Measurements from ENCODE around the gene GAPVD1.
A peak's percentile ranks its signal among the peaks of the same experiment; 100 is the strongest.
"Not testable (repeated sequence)": the region's sequence is repeated elsewhere in the genome, so short reads cannot be mapped to it uniquely, and the experiment has no call there.

Gene GAPVD1

GRCh38 chr9:125261501-125262293, at the start of gene GAPVD1:
Gene GAPVD1 (plus strand): TSS chr9:125261826. CDS start chr9:125298922, 37,096 bp downstream.
- peaks cover 4% of the 10 kb centered on the region; the same call in 1 of the 2 replicates for H3K36me3 ChIP-seq (ENCODE audit: control insufficient read depth, insufficient read depth, low read length)
- no peaks in the 10 kb centered on the region for H3K27me3 ChIP-seq (ENCODE audit: control insufficient read depth, insufficient read depth, low read length)
- H3K27ac ChIP-seq (ENCODE audit: low read depth, low read length) = peak within 1 kb of the TSS; percentile 55; the same call in 1 of the 2 replicates
- H3K4me3 ChIP-seq (ENCODE audit: low read depth, low read length) = peak within 1 kb of the TSS; percentile 99
- no peaks in the 10 kb centered on the region for H3K9me3 ChIP-seq (ENCODE audit: control insufficient read depth, insufficient read depth, low read depth, low read length)
- no peaks in the 10 kb centered on the region; the same call in 1 of the 2 replicates for H3K4me1 ChIP-seq (ENCODE audit: control insufficient read depth, insufficient read depth, low read length)
- H3K9ac ChIP-seq (ENCODE audit: low read length) = peak within 1 kb of the TSS; percentile 87

GRCh38 chr9:125214186-125214585, 47.4 kb upstream of the GAPVD1 start:
- Histone ChIP-seq H3K9me3 (ENCODE audit: control insufficient read depth, insufficient read depth, low read depth, low read length) (no peaks in the 10 kb centered on the region), H3K36me3 (ENCODE audit: control insufficient read depth, insufficient read depth, low read length) (peaks cover 30% of the 10 kb centered on the region), H3K4me1 (ENCODE audit: control insufficient read depth, insufficient read depth, low read length) (no peaks in the 10 kb centered on the region), H3K27ac (ENCODE audit: low read depth, low read length) (no peak overlapping the region), H3K9ac (ENCODE audit: low read length) (no peak overlapping the region), H3K27me3 (ENCODE audit: control insufficient read depth, insufficient read depth, low read length) (no peaks in the 10 kb centered on the region), H3K4me3 (ENCODE audit: low read depth, low read length) (no peak overlapping the region)

GRCh38 chr9:125218621-125219020, 43.0 kb upstream of the GAPVD1 start:
- Histone ChIP-seq H3K36me3 (ENCODE audit: control insufficient read depth, insufficient read depth, low read length) (peaks cover 19% of the 10 kb centered on the region), H3K4me3 (ENCODE audit: low read depth, low read length) (no peak overlapping the region), H3K27me3 (ENCODE audit: control insufficient read depth, insufficient read depth, low read length) (no peaks in the 10 kb centered on the region), H3K9ac (ENCODE audit: low read length) (no peak overlapping the region), H3K27ac (ENCODE audit: low read depth, low read length) (no peak overlapping the region), H3K9me3 (ENCODE audit: control insufficient read depth, insufficient read depth, low read depth, low read length) (no peaks in the 10 kb centered on the region), H3K4me1 (ENCODE audit: control insufficient read depth, insufficient read depth, low read length) (no peaks in the 10 kb centered on the region)

GRCh38 chr9:125224858-125225257, 36.8 kb upstream of the GAPVD1 start:
- not testable (repeated sequence) for H3K4me3 ChIP-seq (ENCODE audit: low read depth, low read length); H3K27me3 ChIP-seq (ENCODE audit: control insufficient read depth, insufficient read depth, low read length); H3K9ac ChIP-seq (ENCODE audit: low read length); H3K4me1 ChIP-seq (ENCODE audit: control insufficient read depth, insufficient read depth, low read length); H3K27ac ChIP-seq (ENCODE audit: low read depth, low read length); H3K9me3 ChIP-seq (ENCODE audit: control insufficient read depth, insufficient read depth, low read depth, low read length)
- H3K36me3 ChIP-seq (ENCODE audit: control insufficient read depth, insufficient read depth, low read length) = peaks cover 23% of the 10 kb centered on the region

GRCh38 chr9:125227761-125228160, 33.9 kb upstream of the GAPVD1 start:
- H3K36me3 ChIP-seq (ENCODE audit: control insufficient read depth, insufficient read depth, low read length) = peaks cover 20% of the 10 kb centered on the region

GRCh38 chr9:125233678-125234077, 27.9 kb upstream of the GAPVD1 start:
- Histone ChIP-seq H3K9ac (ENCODE audit: low read length) (no peak overlapping the region), H3K27ac (ENCODE audit: low read depth, low read length) (no peak overlapping the region), H3K9me3 (ENCODE audit: control insufficient read depth, insufficient read depth, low read depth, low read length) (no peaks in the 10 kb centered on the region), H3K4me1 (ENCODE audit: control insufficient read depth, insufficient read depth, low read length) (peaks cover 4% of the 10 kb centered on the region; the same call in 1 of the 2 replicates), H3K4me3 (ENCODE audit: low read depth, low read length) (no peak overlapping the region), H3K36me3 (ENCODE audit: control insufficient read depth, insufficient read depth, low read length) (peaks cover 61% of the 10 kb centered on the region), H3K27me3 (ENCODE audit: control insufficient read depth, insufficient read depth, low read length) (no peaks in the 10 kb centered on the region)

More at GRCh38 chr9:125227761-125228160, 33.9 kb upstream of the GAPVD1 start:
- Histone ChIP-seq H3K9me3 (ENCODE audit: control insufficient read depth, insufficient read depth, low read depth, low read length) (no peaks in the 10 kb centered on the region), H3K27me3 (ENCODE audit: control insufficient read depth, insufficient read depth, low read length) (no peaks in the 10 kb centered on the region), H3K27ac (ENCODE audit: low read depth, low read length) (no peak overlapping the region), H3K4me1 (ENCODE audit: control insufficient read depth, insufficient read depth, low read length) (no peaks in the 10 kb centered on the region), H3K4me3 (ENCODE audit: low read depth, low read length) (no peak overlapping the region), H3K9ac (ENCODE audit: low read length) (no peak overlapping the region)

- not testable (repeated sequence) for H3K4me1 ChIP-seq (ENCODE audit: control insufficient read depth, insufficient read depth, low read length); H3K27me3 ChIP-seq (ENCODE audit: control insufficient read depth, insufficient read depth, low read length); H3K4me3 ChIP-seq (ENCODE audit: low read depth, low read length); H3K27ac ChIP-seq (ENCODE audit: low read depth, low read length); H3K9me3 ChIP-seq (ENCODE audit: control insufficient read depth, insufficient read depth, low read depth, low read length); H3K9ac ChIP-seq (ENCODE audit: low read length)
- H3K36me3 ChIP-seq (ENCODE audit: control insufficient read depth, insufficient read depth, low read length) = peaks cover 65% of the 10 kb centered on the region
Observed at GRCh38 chr9:125234099-125234498, 27.5 kb upstream of the GAPVD1 start.

GRCh38 chr9:125235804-125236519, 25.7 kb upstream of the GAPVD1 start:
- Histone ChIP-seq H3K4me1 (ENCODE audit: control insufficient read depth, insufficient read depth, low read length) (peaks cover 4% of the 10 kb centered on the region; the same call in 1 of the 2 replicates), H3K4me3 (ENCODE audit: low read depth, low read length) (no peak overlapping the region), H3K27ac (ENCODE audit: low read depth, low read length) (no peak overlapping the region), H3K36me3 (ENCODE audit: control insufficient read depth, insufficient read depth, low read length) (peaks cover 75% of the 10 kb centered on the region), H3K9me3 (ENCODE audit: control insufficient read depth, insufficient read depth, low read depth, low read length) (no peaks in the 10 kb centered on the region), H3K27me3 (ENCODE audit: control insufficient read depth, insufficient read depth, low read length) (no peaks in the 10 kb centered on the region), H3K9ac (ENCODE audit: low read length) (no peak overlapping the region)

- H3K9ac ChIP-seq (ENCODE audit: low read length); H3K4me1 ChIP-seq (ENCODE audit: control insufficient read depth, insufficient read depth, low read length); H3K4me3 ChIP-seq (ENCODE audit: low read depth, low read length); H3K27ac ChIP-seq (ENCODE audit: low read depth, low read length); H3K9me3 ChIP-seq (ENCODE audit: control insufficient read depth, insufficient read depth, low read depth, low read length); H3K27me3 ChIP-seq (ENCODE audit: control insufficient read depth, insufficient read depth, low read length): not testable (repeated sequence)
- peaks cover 76% of the 10 kb centered on the region for H3K36me3 ChIP-seq (ENCODE audit: control insufficient read depth, insufficient read depth, low read length)
Observed at GRCh38 chr9:125236520-125237159, 25.0 kb upstream of the GAPVD1 start.

GRCh38 chr9:125238127-125238914, 23.3 kb upstream of the GAPVD1 start:
- peaks cover 4% of the 10 kb centered on the region; the same call in 1 of the 2 replicates for H3K4me1 ChIP-seq (ENCODE audit: control insufficient read depth, insufficient read depth, low read length)
- H3K9me3 ChIP-seq (ENCODE audit: control insufficient read depth, insufficient read depth, low read depth, low read length) = no peaks in the 10 kb centered on the region
- no peak overlapping the region for H3K27ac ChIP-seq (ENCODE audit: low read depth, low read length)
- peaks cover 72% of the 10 kb centered on the region for H3K36me3 ChIP-seq (ENCODE audit: control insufficient read depth, insufficient read depth, low read length)
- H3K4me3 ChIP-seq (ENCODE audit: low read depth, low read length) = peak overlapping the region; percentile 20; the same call in 1 of the 2 replicates
- H3K9ac ChIP-seq (ENCODE audit: low read length) = no peak overlapping the region
- H3K27me3 ChIP-seq (ENCODE audit: control insufficient read depth, insufficient read depth, low read length) = no peaks in the 10 kb centered on the region
